HG03108 (cell line): Measurements from ENCODE around the gene HCFC1.

ENCODE experiments used
- ATAC-seq: cut with Tn5 transposase; IDR thresholded peaks from one replicate; pipeline ENCODE4 v1.9.1; 2021; ENCODE audit warnings: moderate library complexity; ENCODE audit not compliant: unreplicated experiment

The HCFC1 gene

GRCh38 chrX:153906126-153906917 is 65.3 kb downstream of the HCFC1 start:
- ATAC-seq, result no peak

- ATAC-seq, result no peak
Observed at GRCh38 chrX:153905481-153906095, 66.0 kb downstream of the HCFC1 start.

GRCh38 chrX:153903991-153904957 is 67.3 kb downstream of the HCFC1 start, which contains the start of gene AVPR2:
Gene AVPR2 (plus strand): TSS chrX:153904673. CDS start chrX:153905146, 473 bp downstream.
- no peak for ATAC-seq

- ATAC-seq, result no peak
Observed at GRCh38 chrX:153903238-153903980, 68.2 kb downstream of the HCFC1 start.

- ATAC-seq, result no peak
Observed at GRCh38 chrX:153902385-153902784, 69.2 kb downstream of the HCFC1 start.

- no peak for ATAC-seq
Observed at GRCh38 chrX:153901753-153902140, 69.9 kb downstream of the HCFC1 start.

- ATAC-seq, result peak; percentile 94
Observed at GRCh38 chrX:153900831-153901752, 70.5 kb downstream of the HCFC1 start.

- ATAC-seq, result no peak
Observed at GRCh38 chrX:153897899-153898298, 73.7 kb downstream of the HCFC1 start.
